HG02884 (cell line): ENCODE measurements around the gene MAFG.

ENCODE experiments used
- ATAC-seq: cut with Tn5 transposase; IDR thresholded peaks from one replicate; pipeline ENCODE4 v1.9.1; 2021; ENCODE audit warnings: mild to moderate bottlenecking, moderate library complexity; ENCODE audit not compliant: unreplicated experiment

The MAFG gene

GRCh38 chr17:81940538-81941483 lies 13.3 kb upstream of the MAFG start:
- no peak for ATAC-seq

GRCh38 chr17:81939881-81940385 lies 12.4 kb upstream of the MAFG start:
- ATAC-seq, result no peak

GRCh38 chr17:81939218-81939617 lies 11.7 kb upstream of the MAFG start:
- no peak for ATAC-seq

GRCh38 chr17:81935709-81936084 lies 8.2 kb upstream of the MAFG start:
- ATAC-seq, result no peak

- no peak for ATAC-seq
These were observed 7.5 kb upstream of the MAFG start for GRCh38 chr17:81934850-81935708.

- ATAC-seq, result no peak
These were observed 6.7 kb upstream of the MAFG start for GRCh38 chr17:81934098-81934757.

GRCh38 chr17:81933178-81933699 lies 5.7 kb upstream of the MAFG start:
- ATAC-seq, result no peak

- no peak for ATAC-seq
These were observed 4.9 kb upstream of the MAFG start for GRCh38 chr17:81932333-81932983.

- no peak for ATAC-seq
These were observed 4.2 kb upstream of the MAFG start for GRCh38 chr17:81931557-81932332.

- ATAC-seq, result no peak
These were observed 3.6 kb upstream of the MAFG start for GRCh38 chr17:81931189-81931556.

- no peak for ATAC-seq
These were observed 2.9 kb upstream of the MAFG start for GRCh38 chr17:81930142-81931125.

GRCh38 chr17:81929253-81930141 lies 2.0 kb upstream of the MAFG start:
- ATAC-seq, result no peak

GRCh38 chr17:81928544-81929252 lies 1.2 kb upstream of the MAFG start:
- ATAC-seq, result no peak

- ATAC-seq, result peak; percentile 8
These were observed 333 bp downstream of the MAFG start for GRCh38 chr17:81927152-81927652.

- peak; percentile 13 for ATAC-seq
These were observed 934 bp downstream of the MAFG start for GRCh38 chr17:81926451-81927151.

- no peak for ATAC-seq
These were observed 1.6 kb downstream of the MAFG start for GRCh38 chr17:81925860-81926450.
